DMS79 (cell line): ENCODE data around the gene SHISAL1.
"Not testable (repeated sequence)": the region's sequence is repeated elsewhere in the genome, so short reads cannot be mapped to it uniquely, and the experiment has no call there.

ENCODE experiments used
- DNase-seq: peaks from one replicate; lab custom pipeline; 2025; lab: John Stamatoyannopoulos, UW

The SHISAL1 gene

DNA sequence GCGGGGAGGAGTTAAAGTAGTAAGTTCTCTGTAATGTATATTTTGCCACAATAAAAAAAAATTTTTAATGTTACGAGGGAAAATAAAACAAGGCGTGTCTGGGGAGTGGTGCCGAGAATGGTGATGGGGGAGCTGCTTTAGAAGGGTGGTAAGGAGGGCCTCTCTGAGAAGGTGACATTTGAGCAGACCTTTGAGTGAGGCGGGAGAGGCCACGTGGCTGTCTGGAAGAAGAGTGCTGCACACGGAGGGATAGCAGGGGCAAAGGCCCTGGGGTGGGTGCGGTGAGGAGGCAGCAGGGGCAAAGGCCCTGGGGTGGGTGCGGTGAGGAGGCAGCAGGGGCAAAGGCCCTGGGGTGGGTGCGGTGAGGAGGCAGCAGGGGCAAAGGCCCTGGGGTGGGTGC is 10.4 kb downstream of the SHISAL1 start:
- not testable (repeated sequence) for DNase-seq

DNA sequence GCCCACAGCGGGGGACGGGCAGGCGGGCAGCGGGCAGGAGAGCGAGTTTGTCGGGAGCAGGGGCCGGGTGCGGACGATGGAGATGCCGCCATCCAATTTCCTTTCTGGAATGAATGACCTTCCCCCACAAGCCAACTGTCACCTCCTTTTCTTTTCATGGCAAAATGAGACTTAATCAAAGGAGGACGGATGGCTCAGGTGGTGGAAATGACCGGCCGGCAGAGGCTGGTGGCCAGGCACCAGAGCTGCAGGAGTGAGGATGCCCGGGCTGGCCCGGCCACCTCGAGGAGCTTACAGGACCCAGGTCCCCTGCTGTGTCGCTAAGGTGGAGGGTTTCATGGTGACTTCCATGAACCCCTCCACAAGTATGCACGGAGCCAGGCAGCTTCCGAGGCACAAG is 11.7 kb downstream of the SHISAL1 start:
- no peak for DNase-seq

DNA sequence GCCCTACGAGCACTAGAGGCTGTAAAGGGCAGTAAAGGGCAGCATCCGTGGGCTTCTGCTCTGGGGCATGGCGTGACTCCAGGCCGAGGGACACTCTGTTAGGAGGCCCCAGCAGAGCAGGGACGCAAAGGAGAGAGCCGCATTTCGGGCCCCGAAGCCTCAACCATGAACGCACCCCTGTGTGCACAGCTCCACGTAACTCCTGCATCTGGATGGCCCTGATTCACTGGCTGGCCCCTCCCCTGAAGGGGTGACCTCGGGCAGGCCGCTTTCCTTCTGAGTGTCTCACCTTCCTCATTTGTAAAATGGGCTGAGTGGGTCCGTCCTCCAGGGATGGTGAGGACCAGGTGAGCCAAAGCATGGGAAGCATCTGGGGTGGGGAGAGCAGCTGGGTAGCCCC is 13.6 kb downstream of the SHISAL1 start:
- DNase-seq = no peak

DNA sequence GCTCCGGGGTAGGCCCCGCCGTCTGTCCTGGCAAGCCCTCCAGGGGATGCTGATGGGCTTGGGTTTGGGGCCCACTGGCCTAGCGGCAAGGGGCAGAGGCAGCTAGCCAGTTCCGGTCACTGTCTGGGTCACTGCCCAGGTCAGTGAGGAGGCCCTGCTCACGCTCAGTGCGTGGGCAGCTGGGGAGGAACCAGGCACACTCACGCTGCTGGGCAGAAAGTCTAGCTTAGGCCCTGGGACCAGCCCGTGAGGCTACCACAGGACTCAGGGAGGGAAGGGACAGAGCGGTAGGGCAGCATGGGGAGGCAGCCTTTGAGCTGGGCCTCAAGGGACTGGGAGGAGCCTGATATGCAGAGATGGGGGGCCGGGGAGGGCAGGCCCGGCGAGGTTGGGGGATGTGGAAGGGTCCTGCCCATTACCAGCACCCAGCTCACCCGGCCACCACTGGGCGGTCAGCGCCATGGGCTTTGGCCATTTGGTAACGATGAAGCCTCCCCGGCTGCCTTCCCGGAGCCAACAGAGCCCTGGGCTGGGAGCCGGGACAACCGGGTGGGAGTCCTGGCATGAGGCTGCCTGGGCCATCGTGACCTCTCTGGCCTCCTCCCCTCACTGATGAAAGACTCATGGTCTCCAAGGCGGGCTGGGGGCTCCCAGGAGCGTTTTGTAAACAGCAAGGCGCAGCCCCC is 14.2 kb downstream of the SHISAL1 start:
- no peak for DNase-seq

DNA sequence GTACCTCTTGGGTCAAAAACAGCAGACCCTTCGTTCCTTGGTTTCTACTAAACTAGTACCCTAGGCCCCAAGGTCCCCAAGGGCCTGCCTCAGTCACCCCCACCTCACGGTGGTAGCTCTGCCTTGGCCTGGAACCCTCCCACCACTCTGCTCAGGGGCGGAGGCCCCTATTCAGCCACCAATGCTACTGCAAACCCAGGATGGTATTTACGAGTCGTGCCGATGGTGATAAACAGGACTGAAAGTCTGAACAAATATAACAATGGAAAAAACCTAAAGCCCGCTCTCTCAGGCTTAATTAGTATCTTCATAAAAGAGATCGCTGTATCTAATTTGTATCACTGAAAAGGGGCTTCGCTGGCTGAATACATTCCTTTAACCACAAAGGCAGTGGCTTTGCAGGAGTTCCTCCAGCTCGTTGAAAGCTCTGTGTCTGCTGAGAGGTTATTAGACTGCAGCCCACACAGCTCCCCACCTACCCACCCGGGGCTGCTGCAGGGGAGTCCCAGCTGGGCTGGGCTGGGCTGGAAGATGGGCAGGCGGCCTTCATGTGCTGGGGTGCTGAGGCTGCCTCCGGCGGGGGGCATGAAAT is 15.2 kb downstream of the SHISAL1 start:
- no peak for DNase-seq

DNA sequence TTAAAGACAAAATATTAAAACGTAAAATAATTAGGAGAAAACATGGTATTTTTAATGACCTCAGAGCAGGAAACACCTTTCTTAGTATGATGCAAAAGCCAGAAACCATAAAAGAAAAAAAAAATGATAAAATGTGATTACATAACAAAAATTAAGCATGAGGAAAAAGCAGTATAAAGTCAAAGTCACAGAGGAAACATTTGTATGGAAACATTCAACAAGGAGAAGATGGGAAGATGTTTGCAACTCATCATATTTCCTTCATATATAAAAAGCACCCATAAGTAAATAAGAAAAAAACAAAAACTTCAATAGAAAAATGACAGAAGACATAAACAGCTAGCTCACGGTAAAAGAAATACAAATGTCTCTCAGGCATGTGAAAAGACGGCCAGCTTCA is 17.3 kb downstream of the SHISAL1 start:
- DNase-seq = no peak

DNA sequence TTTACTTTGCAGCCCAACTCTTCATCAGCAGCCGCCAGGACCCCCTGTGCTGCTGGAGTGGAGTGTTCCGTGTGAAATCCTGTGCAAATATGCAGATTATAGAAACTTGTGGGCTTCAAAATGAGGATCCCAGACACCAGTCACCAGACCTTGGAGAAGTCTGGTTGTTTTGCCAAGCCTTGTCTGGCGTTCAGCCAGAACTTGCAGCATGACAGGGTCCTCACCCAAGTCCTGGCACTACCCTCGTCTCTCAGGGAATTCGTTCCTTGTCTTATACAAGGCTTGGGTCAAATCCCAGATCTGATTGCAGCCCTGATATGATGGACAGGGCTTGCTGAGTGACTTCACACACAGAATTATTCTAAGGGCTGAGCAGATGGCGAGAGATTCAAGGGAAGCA is 18.9 kb downstream of the SHISAL1 start:
- no peak for DNase-seq

DNA sequence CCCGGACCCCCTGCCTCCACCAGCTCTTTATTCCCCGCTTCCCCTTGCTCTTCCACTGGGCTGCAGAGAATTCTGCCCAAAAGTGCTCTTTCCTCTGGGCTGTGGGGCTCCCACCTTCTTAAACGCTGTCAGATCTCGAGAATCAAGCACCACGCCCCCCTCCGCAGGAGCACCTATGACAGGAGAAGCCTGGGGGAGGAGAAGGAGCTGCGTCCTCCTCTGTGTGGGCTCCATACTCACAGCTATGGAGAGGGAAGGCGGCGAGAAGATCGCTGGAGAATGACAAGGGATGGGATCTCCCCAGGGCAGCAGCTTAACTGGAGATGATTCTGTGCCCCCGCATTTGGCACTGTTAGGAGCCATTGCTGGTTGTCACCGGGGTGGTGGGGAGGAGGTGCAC is 19.7 kb downstream of the SHISAL1 start:
- DNase-seq = no peak

DNA sequence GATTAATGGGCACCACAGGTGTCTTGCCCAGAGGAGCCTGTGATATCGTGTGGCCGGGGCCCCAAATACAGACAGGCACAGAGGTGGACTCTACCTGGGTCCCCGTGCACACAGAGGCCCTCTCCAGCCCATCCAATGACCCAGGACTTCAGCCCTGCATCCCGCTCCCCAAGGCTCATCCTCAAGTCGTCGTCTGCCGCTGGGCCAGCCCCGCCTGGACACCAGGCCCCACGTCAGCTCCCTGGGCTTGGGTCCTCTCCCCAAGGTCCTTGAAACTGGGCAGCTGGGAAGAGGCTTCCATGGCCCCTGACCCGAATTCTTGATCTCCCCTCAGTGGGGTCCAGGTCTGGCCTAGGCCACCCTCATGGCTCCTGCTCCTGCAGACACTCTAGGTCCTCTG is 20.2 kb downstream of the SHISAL1 start:
- no peak for DNase-seq

DNA sequence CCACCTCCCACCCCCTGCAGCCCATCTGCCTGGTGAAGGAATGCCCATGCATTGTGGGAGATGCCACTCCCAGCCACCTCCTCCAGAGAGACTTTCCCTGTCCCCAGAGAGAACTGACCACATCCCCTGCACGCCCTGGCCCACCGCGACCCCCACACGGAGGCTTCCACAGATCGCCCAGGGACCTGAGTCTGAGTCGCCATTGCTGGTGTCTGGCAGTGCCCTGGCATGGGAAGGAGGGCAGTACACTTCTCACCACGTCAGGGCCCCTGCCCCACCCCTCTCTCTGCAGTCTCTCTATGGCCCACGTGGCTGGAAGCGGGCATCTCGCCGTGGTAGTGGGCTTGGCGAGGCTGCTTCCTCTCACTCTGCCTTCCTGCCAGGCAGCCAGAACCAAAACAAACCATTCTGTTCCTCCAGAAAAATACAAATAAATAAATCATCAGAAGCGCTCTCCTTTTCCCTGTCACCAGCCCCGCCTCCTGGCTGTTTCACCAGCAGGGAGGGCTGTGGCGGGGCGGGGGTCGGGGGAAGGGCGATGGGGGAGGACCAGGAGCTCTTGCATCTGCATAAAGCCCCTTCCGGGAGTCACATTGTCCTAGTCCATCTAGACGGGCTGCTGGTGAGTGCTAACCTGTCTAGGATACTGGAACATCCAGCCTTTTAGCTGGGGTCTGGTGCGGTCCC is 20.9 kb downstream of the SHISAL1 start:
- DNase-seq = no peak

DNA sequence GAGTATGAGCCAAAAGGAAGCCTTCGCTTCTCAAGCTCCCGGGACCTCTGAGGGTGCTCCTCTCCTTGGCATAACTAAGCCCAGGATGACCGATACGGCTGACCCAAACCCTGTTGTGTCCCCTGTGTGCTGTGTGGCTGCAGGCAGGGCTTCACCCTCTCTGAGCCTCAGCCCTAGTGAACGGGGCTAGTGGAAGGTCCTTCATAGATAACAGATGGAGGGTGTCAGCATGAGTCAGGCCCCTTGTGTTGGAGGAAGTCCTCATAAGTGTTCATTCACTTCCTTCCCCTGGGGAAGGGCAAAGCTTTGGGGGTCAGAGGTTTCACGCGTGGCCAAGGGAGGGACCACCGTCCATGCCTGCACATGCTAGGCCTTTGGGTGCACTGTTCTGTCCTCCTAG is 21.5 kb downstream of the SHISAL1 start:
- DNase-seq = no peak

DNA sequence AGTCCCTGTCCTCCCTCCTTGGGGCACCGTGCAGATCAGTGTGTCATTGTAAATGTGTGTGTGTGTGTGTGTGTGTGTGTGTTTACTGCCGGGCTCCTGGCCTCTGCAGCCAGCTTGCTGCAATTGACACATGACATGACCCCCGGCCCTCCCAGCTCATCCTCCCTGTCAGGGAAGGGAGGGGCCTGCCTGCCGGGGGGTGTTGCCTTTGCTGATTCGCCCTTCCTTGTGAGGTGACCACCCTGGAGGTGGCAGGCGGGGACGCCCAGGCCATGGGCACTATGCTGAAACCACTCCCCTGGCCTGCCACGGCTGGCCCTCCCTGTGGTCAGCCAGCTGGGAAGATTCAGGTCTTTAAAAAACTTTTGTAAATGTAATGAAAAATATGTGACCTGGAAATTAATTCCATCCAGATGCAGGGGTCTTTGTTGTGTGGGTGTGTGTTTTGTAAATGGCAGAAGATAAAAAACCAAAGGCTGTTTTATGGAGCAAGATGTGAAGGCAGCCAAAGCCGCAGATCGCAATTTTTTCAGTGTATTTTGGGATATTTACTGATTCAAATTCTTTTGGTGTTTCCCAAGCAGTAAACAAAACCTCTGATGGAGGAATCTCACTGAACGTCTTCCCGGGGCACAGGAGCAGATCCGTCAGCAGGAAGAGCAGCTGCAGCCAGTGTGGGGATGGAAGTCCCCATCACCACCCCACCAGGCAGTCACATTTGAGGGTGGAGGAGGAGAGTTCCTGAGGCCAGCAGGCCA is 23.2 kb downstream of the SHISAL1 start:
- DNase-seq = no peak

DNA sequence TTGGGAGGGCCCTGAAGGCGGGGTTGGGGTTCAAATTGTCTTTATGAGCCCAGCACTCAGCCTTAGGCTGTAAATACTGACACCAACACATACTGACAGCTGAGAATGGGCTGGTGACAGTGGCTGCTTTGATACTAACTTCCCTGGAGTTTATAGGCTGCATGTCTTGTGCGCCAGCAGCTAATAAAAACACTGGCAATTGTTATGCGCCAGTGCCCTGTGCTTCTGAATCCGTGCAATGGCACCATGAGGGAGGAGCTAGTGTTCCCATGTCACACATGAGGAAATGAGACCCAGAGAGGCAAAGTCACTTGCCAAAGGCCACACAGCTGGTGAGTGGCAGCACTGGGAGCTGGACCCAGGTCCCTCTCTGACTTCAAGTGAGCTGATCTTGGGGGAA is 23.8 kb downstream of the SHISAL1 start:
- no peak for DNase-seq

DNA sequence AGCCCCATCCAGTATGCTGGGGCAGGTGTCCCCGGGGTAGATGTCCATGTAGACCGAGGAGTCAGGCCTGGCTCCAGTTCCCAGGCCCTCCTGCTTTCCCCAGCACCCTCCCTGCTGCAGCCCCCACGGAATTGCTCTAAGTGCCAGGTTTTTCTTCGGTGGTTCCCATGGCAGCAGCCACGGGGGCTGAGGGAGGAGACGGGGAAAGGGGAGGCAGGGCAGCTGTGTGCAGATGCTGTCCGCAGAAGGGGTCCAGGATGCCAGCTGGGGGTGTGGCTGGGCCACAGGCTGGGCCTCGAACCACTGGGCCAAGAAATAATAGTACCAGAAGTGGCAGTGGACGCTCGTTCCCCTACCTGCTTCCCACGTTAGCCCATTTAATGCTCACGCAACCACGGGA is 25.0 kb downstream of the SHISAL1 start:
- DNase-seq = no peak

DNA sequence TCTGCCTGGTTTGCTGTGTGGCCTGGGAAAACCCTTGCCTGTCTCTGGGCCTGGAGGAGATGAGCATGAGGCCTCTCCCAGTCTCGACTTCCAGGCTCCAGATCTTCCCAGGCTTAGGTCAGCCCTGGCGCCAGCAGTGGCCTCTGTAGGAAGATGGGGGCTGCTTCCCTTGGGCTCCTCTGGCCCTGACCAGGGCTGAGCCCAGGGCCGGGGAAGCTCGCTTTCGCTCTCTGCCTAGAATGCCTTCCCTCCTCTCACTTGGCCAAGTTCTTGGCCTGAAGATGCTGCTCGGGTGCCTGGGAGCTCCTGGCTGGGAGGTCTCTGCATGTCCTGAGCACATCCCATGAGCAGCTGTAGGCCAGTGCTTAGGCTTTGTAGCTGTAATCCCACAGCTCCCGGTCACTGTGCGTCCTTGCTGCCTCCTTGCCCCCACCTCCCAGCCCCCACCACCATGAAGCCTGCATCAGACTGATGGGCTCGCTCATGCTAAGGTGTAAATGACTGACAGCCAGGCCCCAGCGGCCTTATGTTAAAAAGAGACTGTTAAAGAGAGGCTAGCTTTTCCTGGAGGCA is 25.5 kb downstream of the SHISAL1 start:
- DNase-seq = no peak

DNA sequence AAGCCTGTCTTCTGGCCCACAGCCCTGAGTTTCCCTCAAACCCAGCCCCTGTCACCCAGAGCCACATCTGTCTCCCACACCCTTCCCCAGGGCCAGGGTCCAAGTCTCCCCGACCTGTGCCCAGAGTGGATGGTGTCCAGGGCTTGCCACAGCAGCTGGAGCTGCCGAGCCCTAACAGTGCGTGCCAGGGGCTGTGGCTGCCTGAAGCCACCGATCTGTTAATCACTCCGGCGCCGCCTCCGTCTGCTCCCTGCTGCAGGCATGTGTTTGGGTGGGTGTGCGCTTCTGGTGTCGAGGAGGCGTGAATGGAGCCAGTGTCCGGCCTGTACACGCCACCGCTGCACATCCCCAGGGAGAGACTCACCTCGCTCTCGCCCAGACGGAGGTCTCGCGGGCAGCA is 26.1 kb downstream of the SHISAL1 start:
- DNase-seq = no peak

DNA sequence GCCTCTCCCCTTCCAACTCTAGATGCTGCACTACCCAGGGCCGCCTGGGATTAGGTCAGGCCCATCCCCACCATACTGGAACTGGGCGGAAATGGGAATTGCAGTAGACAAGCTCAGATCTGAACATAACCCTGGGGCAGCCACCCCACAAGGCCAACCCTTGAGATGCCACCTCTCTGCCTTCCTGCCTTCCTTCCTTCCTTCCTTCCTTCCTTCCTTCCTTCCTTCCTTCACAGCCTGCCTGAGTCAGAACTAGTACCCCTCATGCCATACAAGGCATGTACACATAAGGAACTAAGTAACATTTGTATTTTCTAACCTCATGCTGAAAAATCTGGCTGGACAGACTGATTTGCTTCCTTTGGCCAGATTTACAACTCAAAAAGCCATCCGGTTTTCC is 28.0 kb downstream of the SHISAL1 start:
- DNase-seq = no peak

DNA sequence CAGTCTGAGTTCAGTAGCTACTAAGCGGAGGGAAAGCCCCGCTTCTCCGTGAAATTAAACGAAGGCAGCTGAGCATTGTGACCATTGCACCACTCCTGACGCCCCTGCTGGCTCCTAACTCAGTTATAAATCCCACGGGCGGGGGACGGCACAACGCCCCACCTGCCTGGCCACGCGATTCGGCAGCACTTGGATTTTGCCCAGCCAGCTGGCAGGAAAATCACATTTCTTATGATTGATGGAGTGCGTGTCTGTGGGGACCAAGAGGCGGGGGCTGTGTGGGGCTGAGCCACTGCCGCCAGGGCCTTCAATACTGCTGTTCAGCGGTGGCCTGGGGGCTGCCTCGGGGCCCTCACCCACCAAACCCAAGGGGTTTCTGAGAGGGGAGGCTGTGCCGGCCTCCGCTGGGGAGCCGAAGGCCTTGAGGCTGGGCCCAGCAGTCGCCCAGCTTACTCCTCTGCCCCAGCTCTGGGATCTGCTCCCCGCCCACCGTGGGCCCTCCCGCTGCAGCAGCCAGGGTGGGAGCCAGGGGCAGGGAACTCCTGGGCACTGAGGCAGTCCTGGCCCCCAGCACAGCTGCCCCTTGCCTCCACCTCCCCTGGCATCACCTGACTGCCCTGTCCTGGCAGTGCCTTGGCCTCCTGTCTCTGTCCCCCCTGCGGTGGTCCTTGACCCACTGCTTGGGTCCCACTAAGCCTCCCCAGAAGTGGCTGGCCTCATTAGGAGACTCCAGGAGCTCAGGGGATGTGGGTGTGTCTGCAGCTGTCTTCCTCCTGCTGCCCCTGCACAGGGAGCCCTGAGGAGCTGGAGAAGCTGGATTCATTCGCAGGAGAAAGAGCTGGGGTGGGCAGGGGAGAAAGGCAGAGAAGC is 30.7 kb downstream of the SHISAL1 start:
- no peak for DNase-seq

DNA sequence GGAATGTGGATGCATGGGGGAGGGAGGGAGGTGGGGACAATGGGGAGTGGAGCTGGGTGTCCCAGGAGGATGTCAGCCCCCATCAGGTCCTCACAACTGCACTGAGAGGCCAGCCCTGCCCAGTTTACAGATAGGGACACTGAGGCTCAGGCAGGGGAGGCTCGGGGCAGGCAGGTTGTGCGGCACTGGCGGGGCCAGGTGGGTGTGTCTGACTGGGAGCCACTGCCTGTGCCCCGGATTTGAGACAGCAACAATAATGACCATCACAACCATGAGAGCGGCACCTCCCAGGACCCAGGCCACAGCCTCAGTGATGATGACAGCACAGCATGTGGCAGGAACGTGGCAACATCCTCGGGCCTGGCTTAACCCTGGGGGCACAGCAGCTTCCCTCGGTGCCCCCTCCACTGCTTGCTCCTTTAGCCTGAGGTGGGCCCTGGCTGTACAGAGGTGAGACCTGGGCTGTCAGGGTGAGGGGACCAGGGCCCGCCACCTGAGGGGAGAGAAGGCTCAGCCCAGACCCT is 32.0 kb downstream of the SHISAL1 start:
- DNase-seq = no peak

DNA sequence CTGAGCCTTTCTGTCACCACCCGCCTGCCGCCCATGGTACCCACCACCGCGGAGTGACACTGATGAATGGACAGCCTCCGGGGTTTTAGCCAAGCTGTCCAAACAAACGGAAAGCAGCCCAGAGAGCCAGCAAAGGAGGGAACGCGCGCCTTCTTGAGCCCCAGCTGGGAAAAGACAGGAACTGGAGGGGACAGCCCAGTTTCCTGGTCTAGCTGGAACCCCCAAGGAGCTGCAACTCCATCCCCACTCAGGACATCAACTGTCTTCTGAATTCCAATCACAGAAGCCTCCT is 33.7 kb downstream of the SHISAL1 start:
- no peak for DNase-seq

DNA sequence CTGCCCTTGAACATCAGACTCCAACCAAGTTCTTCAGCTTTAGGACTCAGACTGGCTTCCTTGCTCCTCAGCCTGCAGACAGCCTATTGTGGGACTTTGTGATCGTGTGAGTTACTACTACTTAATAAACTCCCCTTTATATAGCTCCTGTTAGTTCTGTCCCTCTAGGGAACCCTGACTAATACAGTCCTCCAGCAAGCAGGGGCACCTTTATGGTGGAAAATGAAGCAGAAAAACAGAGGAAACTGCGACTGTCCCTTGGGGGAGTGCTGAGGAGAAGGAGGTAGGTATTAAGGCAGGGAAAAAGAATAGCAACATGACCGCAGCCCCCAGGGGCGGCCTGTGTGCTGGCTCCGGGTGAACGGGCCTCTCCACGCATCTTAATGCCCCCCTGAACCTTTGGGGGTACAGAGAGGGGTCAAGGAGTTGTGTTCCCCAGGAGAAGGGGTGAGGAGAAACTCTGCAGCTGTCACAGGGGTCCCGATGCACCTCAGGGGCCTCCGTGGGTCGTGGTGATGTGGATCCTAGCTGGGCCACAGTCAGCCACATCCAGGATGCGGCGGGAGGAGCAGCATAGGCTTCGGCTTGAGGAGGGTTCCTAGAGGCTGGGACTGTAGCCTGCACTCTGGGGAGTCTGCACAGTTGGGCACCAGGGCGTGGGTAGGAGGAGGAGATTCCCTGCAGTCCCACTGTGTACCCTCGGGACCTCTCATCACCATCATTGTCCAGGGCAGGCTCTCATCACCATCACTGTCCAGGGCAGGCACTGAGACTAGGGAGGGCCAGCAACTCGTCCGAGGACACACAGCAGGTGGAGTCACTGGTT is 34.3 kb downstream of the SHISAL1 start:
- DNase-seq = no peak
